ENCODE measurements around the gene IRS2. TPM values are rescaled to one million over a fixed set of nuclear protein-coding genes. Genes with fewer than 3 reads are reported as not detected.
A peak's percentile ranks its signal among the peaks of the same experiment; 100 is the strongest.
"Not testable (repeated sequence)": the region's sequence is repeated elsewhere in the genome, so short reads cannot be mapped to it uniquely, and the experiment has no call there.

The IRS2 gene
- total RNA-seq, 1 donor from 2014 or later = 11.8 TPM

- H3K27me3 Mint-ChIP-seq (ENCODE audit: low read depth) = no peaks in the 10 kb centered on the region
- DNase-seq (ENCODE audit: low spot score in 2 of 2, unreplicated experiment in 2 of 2) = no peak
- H3K4me3 Mint-ChIP-seq = no peak overlapping the region
- peaks cover 7% of the 10 kb centered on the region for H3K4me1 Mint-ChIP-seq
- TF ChIP-seq, protein P1, sequence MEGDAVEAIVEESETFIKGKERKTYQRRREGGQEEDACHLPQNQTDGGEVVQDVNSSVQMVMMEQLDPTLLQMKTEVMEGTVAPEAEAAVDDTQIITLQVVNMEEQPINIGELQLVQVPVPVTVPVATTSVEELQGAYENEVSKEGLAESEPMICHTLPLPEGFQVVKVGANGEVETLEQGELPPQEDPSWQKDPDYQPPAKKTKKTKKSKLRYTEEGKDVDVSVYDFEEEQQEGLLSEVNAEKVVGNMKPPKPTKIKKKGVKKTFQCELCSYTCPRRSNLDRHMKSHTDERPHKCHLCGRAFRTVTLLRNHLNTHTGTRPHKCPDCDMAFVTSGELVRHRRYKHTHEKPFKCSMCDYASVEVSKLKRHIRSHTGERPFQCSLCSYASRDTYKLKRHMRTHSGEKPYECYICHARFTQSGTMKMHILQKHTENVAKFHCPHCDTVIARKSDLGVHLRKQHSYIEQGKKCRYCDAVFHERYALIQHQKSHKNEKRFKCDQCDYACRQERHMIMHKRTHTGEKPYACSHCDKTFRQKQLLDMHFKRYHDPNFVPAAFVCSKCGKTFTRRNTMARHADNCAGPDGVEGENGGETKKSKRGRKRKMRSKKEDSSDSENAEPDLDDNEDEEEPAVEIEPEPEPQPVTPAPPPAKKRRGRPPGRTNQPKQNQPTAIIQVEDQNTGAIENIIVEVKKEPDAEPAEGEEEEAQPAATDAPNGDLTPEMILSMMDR (IDR thresholded peaks at IDR 0.05; ENCODE audit: unreplicated experiment) = no peak
- no peaks in the 10 kb centered on the region for H3K9me3 Mint-ChIP-seq
- H3K27ac Mint-ChIP-seq = no peak overlapping the region
- no peaks in the 10 kb centered on the region for H3K36me3 Mint-ChIP-seq
Measured at GRCh38 chr13:109734002-109734785, 52.2 kb downstream of the IRS2 start.

DNA sequence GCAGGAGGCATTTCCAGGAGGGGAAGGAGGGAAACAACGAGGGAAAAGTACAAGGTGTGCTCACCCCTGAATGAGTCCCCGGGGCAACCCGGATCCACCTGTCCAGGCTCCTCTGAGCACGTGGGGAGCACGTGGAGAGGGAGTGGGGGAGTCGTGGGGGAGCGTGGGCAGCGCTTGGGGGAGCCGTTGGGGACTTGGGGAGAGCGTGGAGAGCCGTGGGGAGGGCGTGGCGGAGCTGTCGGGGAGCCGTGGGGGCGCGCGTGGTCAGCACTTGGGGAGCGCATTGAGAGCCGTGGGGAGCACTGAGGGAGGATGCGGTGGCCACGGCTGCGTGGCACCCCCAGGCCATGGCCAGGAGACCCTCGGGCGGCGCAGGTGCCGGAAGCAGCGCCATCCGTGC, 52.8 kb downstream of the IRS2 start:
- Mint-ChIP-seq H3K27ac (no peak overlapping the region), H3K4me1 (peaks cover 11% of the 10 kb centered on the region), H3K36me3 (no peaks in the 10 kb centered on the region), H3K27me3 (ENCODE audit: low read depth) (no peaks in the 10 kb centered on the region), H3K4me3 (no peak overlapping the region), H3K9me3 (no peaks in the 10 kb centered on the region)
- DNase-seq (ENCODE audit: low spot score in 2 of 2, unreplicated experiment in 2 of 2) = no peak
- TF ChIP-seq, protein P1 (IDR thresholded peaks at IDR 0.05; ENCODE audit: unreplicated experiment) = no peak

- H3K4me1 Mint-ChIP-seq = peaks cover 11% of the 10 kb centered on the region
- DNase-seq (ENCODE audit: low spot score in 2 of 2, unreplicated experiment in 2 of 2); H3K9me3 Mint-ChIP-seq; H3K36me3 Mint-ChIP-seq; H3K27me3 Mint-ChIP-seq (ENCODE audit: low read depth); H3K27ac Mint-ChIP-seq; H3K4me3 Mint-ChIP-seq: not testable (repeated sequence)
Measured at GRCh38 chr13:109732470-109733170, 53.8 kb downstream of the IRS2 start.

GRCh38 chr13:109730812-109731335, 55.5 kb downstream of the IRS2 start:
- H3K27me3 Mint-ChIP-seq (ENCODE audit: low read depth) = no peaks in the 10 kb centered on the region
- DNase-seq (ENCODE audit: low spot score in 2 of 2, unreplicated experiment in 2 of 2) = no peak
- H3K4me3 Mint-ChIP-seq = no peak overlapping the region
- no peaks in the 10 kb centered on the region for H3K36me3 Mint-ChIP-seq
- TF ChIP-seq, protein P1 (IDR thresholded peaks at IDR 0.05; ENCODE audit: unreplicated experiment) = no peak
- H3K27ac Mint-ChIP-seq = no peak overlapping the region
- peaks cover 11% of the 10 kb centered on the region for H3K4me1 Mint-ChIP-seq
- H3K9me3 Mint-ChIP-seq = no peaks in the 10 kb centered on the region

- Mint-ChIP-seq H3K9me3 (no peaks in the 10 kb centered on the region), H3K4me3 (no peak overlapping the region), H3K4me1 (peaks cover 11% of the 10 kb centered on the region), H3K36me3 (no peaks in the 10 kb centered on the region), H3K27ac (peak overlapping the region; percentile 30), H3K27me3 (ENCODE audit: low read depth) (no peaks in the 10 kb centered on the region)
- TF ChIP-seq, protein P1 (IDR thresholded peaks at IDR 0.05; ENCODE audit: unreplicated experiment) = no peak
- DNase-seq (ENCODE audit: low spot score in 2 of 2, unreplicated experiment in 2 of 2) = no peak
Measured at GRCh38 chr13:109728791-109729731, 57.3 kb downstream of the IRS2 start.
